ENCODE data around the gene PDE11A.

The PDE11A gene

GRCh38 chr2:177782613-177783012, 290.0 kb downstream of the PDE11A start:
- no peak overlapping the region for H3K4me3 ChIP-seq (ENCODE audit: low read length)
- no peak overlapping the region for H3K27ac ChIP-seq (ENCODE audit: low read depth, low read length)

GRCh38 chr2:177778472-177778871, 294.1 kb downstream of the PDE11A start:
- H3K4me3 ChIP-seq (ENCODE audit: low read length) = no peak overlapping the region
- no peaks in the 10 kb centered on the region for H3K4me1 ChIP-seq (ENCODE audit: control insufficient read depth, insufficient read depth, low read length)
- H3K36me3 ChIP-seq (ENCODE audit: control insufficient read depth, insufficient read depth, low read length) = no peaks in the 10 kb centered on the region
- no peak overlapping the region for H3K9ac ChIP-seq (ENCODE audit: low read length)
- H3K27ac ChIP-seq (ENCODE audit: low read depth, low read length) = no peak overlapping the region
- no peaks in the 10 kb centered on the region for H3K27me3 ChIP-seq (ENCODE audit: control insufficient read depth, insufficient read depth, low read length)

More at GRCh38 chr2:177782613-177783012, 290.0 kb downstream of the PDE11A start:
- Histone ChIP-seq H3K27me3 (ENCODE audit: control insufficient read depth, insufficient read depth, low read length) (no peaks in the 10 kb centered on the region), H3K36me3 (ENCODE audit: control insufficient read depth, insufficient read depth, low read length) (no peaks in the 10 kb centered on the region), H3K9ac (ENCODE audit: low read length) (no peak overlapping the region), H3K4me1 (ENCODE audit: control insufficient read depth, insufficient read depth, low read length) (peaks cover 7% of the 10 kb centered on the region)

GRCh38 chr2:177772529-177772928, 300.0 kb downstream of the PDE11A start:
- H3K27me3 ChIP-seq (ENCODE audit: control insufficient read depth, insufficient read depth, low read length) = no peaks in the 10 kb centered on the region
- H3K9ac ChIP-seq (ENCODE audit: low read length) = no peak overlapping the region

GRCh38 chr2:177771191-177771590, 301.4 kb downstream of the PDE11A start:
- Histone ChIP-seq H3K27me3 (ENCODE audit: control insufficient read depth, insufficient read depth, low read length) (no peaks in the 10 kb centered on the region), H3K4me3 (ENCODE audit: low read length) (no peak overlapping the region), H3K9ac (ENCODE audit: low read length) (no peak overlapping the region)

More at GRCh38 chr2:177772529-177772928, 300.0 kb downstream of the PDE11A start:
- H3K4me1 ChIP-seq (ENCODE audit: control insufficient read depth, insufficient read depth, low read length) = no peaks in the 10 kb centered on the region
- H3K4me3 ChIP-seq (ENCODE audit: low read length) = no peak overlapping the region
- no peaks in the 10 kb centered on the region for H3K36me3 ChIP-seq (ENCODE audit: control insufficient read depth, insufficient read depth, low read length)
- H3K27ac ChIP-seq (ENCODE audit: low read depth, low read length) = no peak overlapping the region

GRCh38 chr2:177767768-177768167, 304.8 kb downstream of the PDE11A start:
- Histone ChIP-seq H3K36me3 (ENCODE audit: control insufficient read depth, insufficient read depth, low read length) (no peaks in the 10 kb centered on the region), H3K9ac (ENCODE audit: low read length) (no peak overlapping the region), H3K27ac (ENCODE audit: low read depth, low read length) (no peak overlapping the region), H3K4me3 (ENCODE audit: low read length) (no peak overlapping the region), H3K27me3 (ENCODE audit: control insufficient read depth, insufficient read depth, low read length) (no peaks in the 10 kb centered on the region), H3K4me1 (ENCODE audit: control insufficient read depth, insufficient read depth, low read length) (no peaks in the 10 kb centered on the region)

More at GRCh38 chr2:177771191-177771590, 301.4 kb downstream of the PDE11A start:
- H3K4me1 ChIP-seq (ENCODE audit: control insufficient read depth, insufficient read depth, low read length) = no peaks in the 10 kb centered on the region
- no peaks in the 10 kb centered on the region for H3K36me3 ChIP-seq (ENCODE audit: control insufficient read depth, insufficient read depth, low read length)
- H3K27ac ChIP-seq (ENCODE audit: low read depth, low read length) = no peak overlapping the region

GRCh38 chr2:177765698-177766097, 306.9 kb downstream of the PDE11A start:
- Histone ChIP-seq H3K36me3 (ENCODE audit: control insufficient read depth, insufficient read depth, low read length) (no peaks in the 10 kb centered on the region), H3K27ac (ENCODE audit: low read depth, low read length) (no peak overlapping the region), H3K9ac (ENCODE audit: low read length) (no peak overlapping the region), H3K4me3 (ENCODE audit: low read length) (no peak overlapping the region), H3K27me3 (ENCODE audit: control insufficient read depth, insufficient read depth, low read length) (no peaks in the 10 kb centered on the region), H3K4me1 (ENCODE audit: control insufficient read depth, insufficient read depth, low read length) (no peaks in the 10 kb centered on the region)

GRCh38 chr2:177763531-177764265, 308.9 kb downstream of the PDE11A start:
- H3K27ac ChIP-seq (ENCODE audit: low read depth, low read length) = no peak overlapping the region
- H3K4me3 ChIP-seq (ENCODE audit: low read length) = no peak overlapping the region
- H3K4me1 ChIP-seq (ENCODE audit: control insufficient read depth, insufficient read depth, low read length) = peaks cover under 1% of the 10 kb centered on the region
- no peaks in the 10 kb centered on the region for H3K36me3 ChIP-seq (ENCODE audit: control insufficient read depth, insufficient read depth, low read length)
- H3K27me3 ChIP-seq (ENCODE audit: control insufficient read depth, insufficient read depth, low read length) = no peaks in the 10 kb centered on the region
- H3K9ac ChIP-seq (ENCODE audit: low read length) = no peak overlapping the region

GRCh38 chr2:177759443-177759842, 313.1 kb downstream of the PDE11A start:
- H3K4me1 ChIP-seq (ENCODE audit: control insufficient read depth, insufficient read depth, low read length) = peaks cover 9% of the 10 kb centered on the region

GRCh38 chr2:177758591-177759371, 313.8 kb downstream of the PDE11A start:
- no peak overlapping the region for H3K9ac ChIP-seq (ENCODE audit: low read length)

More at GRCh38 chr2:177759443-177759842, 313.1 kb downstream of the PDE11A start:
- H3K4me3 ChIP-seq (ENCODE audit: low read length) = no peak overlapping the region
- no peaks in the 10 kb centered on the region for H3K27me3 ChIP-seq (ENCODE audit: control insufficient read depth, insufficient read depth, low read length)
- no peak overlapping the region for H3K27ac ChIP-seq (ENCODE audit: low read depth, low read length)
- H3K9ac ChIP-seq (ENCODE audit: low read length) = no peak overlapping the region
- H3K36me3 ChIP-seq (ENCODE audit: control insufficient read depth, insufficient read depth, low read length) = no peaks in the 10 kb centered on the region

GRCh38 chr2:177756336-177756735, 316.2 kb downstream of the PDE11A start:
- Histone ChIP-seq H3K4me1 (ENCODE audit: control insufficient read depth, insufficient read depth, low read length) (peaks cover 20% of the 10 kb centered on the region), H3K36me3 (ENCODE audit: control insufficient read depth, insufficient read depth, low read length) (no peaks in the 10 kb centered on the region), H3K9ac (ENCODE audit: low read length) (no peak overlapping the region), H3K4me3 (ENCODE audit: low read length) (no peak overlapping the region), H3K27me3 (ENCODE audit: control insufficient read depth, insufficient read depth, low read length) (no peaks in the 10 kb centered on the region), H3K27ac (ENCODE audit: low read depth, low read length) (no peak overlapping the region)

More at GRCh38 chr2:177758591-177759371, 313.8 kb downstream of the PDE11A start:
- Histone ChIP-seq H3K27ac (ENCODE audit: low read depth, low read length) (no peak overlapping the region), H3K36me3 (ENCODE audit: control insufficient read depth, insufficient read depth, low read length) (no peaks in the 10 kb centered on the region), H3K4me3 (ENCODE audit: low read length) (no peak overlapping the region), H3K27me3 (ENCODE audit: control insufficient read depth, insufficient read depth, low read length) (no peaks in the 10 kb centered on the region), H3K4me1 (ENCODE audit: control insufficient read depth, insufficient read depth, low read length) (peaks cover 15% of the 10 kb centered on the region)

- no peak overlapping the region for H3K4me3 ChIP-seq (ENCODE audit: low read length)
- no peaks in the 10 kb centered on the region for H3K27me3 ChIP-seq (ENCODE audit: control insufficient read depth, insufficient read depth, low read length)
- H3K9ac ChIP-seq (ENCODE audit: low read length) = no peak overlapping the region
- H3K36me3 ChIP-seq (ENCODE audit: control insufficient read depth, insufficient read depth, low read length) = no peaks in the 10 kb centered on the region
- peaks cover 20% of the 10 kb centered on the region for H3K4me1 ChIP-seq (ENCODE audit: control insufficient read depth, insufficient read depth, low read length)
- H3K27ac ChIP-seq (ENCODE audit: low read depth, low read length) = peak overlapping the region; percentile 25
Observed at GRCh38 chr2:177754492-177754873, 318.1 kb downstream of the PDE11A start.

- H3K36me3 ChIP-seq (ENCODE audit: control insufficient read depth, insufficient read depth, low read length) = no peaks in the 10 kb centered on the region
- H3K4me1 ChIP-seq (ENCODE audit: control insufficient read depth, insufficient read depth, low read length) = peaks cover 20% of the 10 kb centered on the region
- no peaks in the 10 kb centered on the region for H3K27me3 ChIP-seq (ENCODE audit: control insufficient read depth, insufficient read depth, low read length)
- peak overlapping the region; percentile 45 for H3K27ac ChIP-seq (ENCODE audit: low read depth, low read length)
- H3K9ac ChIP-seq (ENCODE audit: low read length) = no peak overlapping the region
- no peak overlapping the region for H3K4me3 ChIP-seq (ENCODE audit: low read length)
Observed at GRCh38 chr2:177753682-177754491, 318.7 kb downstream of the PDE11A start.

Measured in rectal smooth muscle tissue (tissue), 1 donor.